Measurements from ENCODE around the gene SNTG2.
"Not testable (repeated sequence)": the region's sequence is repeated elsewhere in the genome, so short reads cannot be mapped to it uniquely, and the experiment has no call there.

Gene SNTG2

GRCh38 chr2:950080-950966 is at the start of gene SNTG2:
SNTG2 (plus strand) TSS chr2:950849; CDS start chr2:950997, 148 bp downstream.
- DNase-seq, result peak; percentile 31

- DNase-seq, result no peak
These were observed 48.1 kb upstream of the SNTG2 start for GRCh38 chr2:902584-902983.

GRCh38 chr2:903223-903900 is 47.3 kb upstream of the SNTG2 start:
- no peak for DNase-seq

- DNase-seq, result no peak
These were observed 46.2 kb upstream of the SNTG2 start for GRCh38 chr2:904246-905024.

GRCh38 chr2:905091-905832 is 45.4 kb upstream of the SNTG2 start:
- no peak for DNase-seq

GRCh38 chr2:905833-906140 is 44.9 kb upstream of the SNTG2 start:
- no peak for DNase-seq

- DNase-seq, result no peak
These were observed 42.9 kb upstream of the SNTG2 start for GRCh38 chr2:907706-908105.

- DNase-seq, result no peak
These were observed 42.1 kb upstream of the SNTG2 start for GRCh38 chr2:908568-908967.

GRCh38 chr2:909764-910379 is 40.8 kb upstream of the SNTG2 start:
- not testable (repeated sequence) for DNase-seq

- no peak for DNase-seq
These were observed 40.0 kb upstream of the SNTG2 start for GRCh38 chr2:910698-911097.

- DNase-seq, result no peak
These were observed 34.7 kb upstream of the SNTG2 start for GRCh38 chr2:915979-916378.

GRCh38 chr2:916935-917334 is 33.7 kb upstream of the SNTG2 start:
- no peak for DNase-seq

- no peak for DNase-seq
These were observed 31.0 kb upstream of the SNTG2 start for GRCh38 chr2:919672-920071.

GRCh38 chr2:920573-920972 is 30.1 kb upstream of the SNTG2 start:
- no peak for DNase-seq

- no peak for DNase-seq
These were observed 29.6 kb upstream of the SNTG2 start for GRCh38 chr2:920999-921398.

- DNase-seq, result no peak
These were observed 28.5 kb upstream of the SNTG2 start for GRCh38 chr2:922185-922584.

- DNase-seq, result no peak
These were observed 26.6 kb upstream of the SNTG2 start for GRCh38 chr2:923832-924601.

GRCh38 chr2:924701-925100 is 25.9 kb upstream of the SNTG2 start:
- no peak for DNase-seq

- no peak for DNase-seq
These were observed 25.3 kb upstream of the SNTG2 start for GRCh38 chr2:925309-925708.

GRCh38 chr2:925711-926110 is 24.9 kb upstream of the SNTG2 start:
- no peak for DNase-seq

GRCh38 chr2:926259-926793 is 24.3 kb upstream of the SNTG2 start:
- no peak for DNase-seq
